GM18870 (cell line): Measurements from ENCODE around the gene ARHGAP10.
"Not testable (repeated sequence)": the region's sequence is repeated elsewhere in the genome, so short reads cannot be mapped to it uniquely, and the experiment has no call there.

Experiments
- ATAC-seq: cut with Tn5 transposase; IDR thresholded peaks from one replicate; pipeline ENCODE4 v1.9.1; 2021; ENCODE audit warnings: moderate library complexity; ENCODE audit not compliant: unreplicated experiment

The ARHGAP10 gene

GRCh38 chr4:148081267-148081666, 349.4 kb downstream of the ARHGAP10 start:
- ATAC-seq, result no peak

- no peak for ATAC-seq
Observed at GRCh38 chr4:148081745-148082144, 349.9 kb downstream of the ARHGAP10 start.

DNA sequence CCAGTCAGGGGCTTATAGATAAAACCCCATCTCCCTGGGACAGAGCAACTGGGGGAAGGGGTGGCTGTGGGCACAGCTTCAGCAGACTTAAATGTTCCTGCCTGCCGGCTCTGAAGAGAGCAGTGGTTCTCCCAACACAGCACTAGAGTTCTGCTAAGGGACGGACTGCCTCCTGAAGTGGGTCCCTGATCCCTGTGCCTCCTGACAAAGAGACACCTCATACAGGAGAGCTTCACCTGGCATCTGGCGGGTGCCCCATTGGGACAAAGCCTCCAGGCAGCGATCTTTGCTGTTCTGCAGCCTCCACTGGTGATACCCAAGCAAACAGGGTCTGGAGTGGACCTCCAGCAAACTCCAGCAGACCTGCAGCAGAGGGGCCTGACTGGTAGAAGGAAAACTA, 351.2 kb downstream of the ARHGAP10 start:
- ATAC-seq, result not testable (repeated sequence)

DNA sequence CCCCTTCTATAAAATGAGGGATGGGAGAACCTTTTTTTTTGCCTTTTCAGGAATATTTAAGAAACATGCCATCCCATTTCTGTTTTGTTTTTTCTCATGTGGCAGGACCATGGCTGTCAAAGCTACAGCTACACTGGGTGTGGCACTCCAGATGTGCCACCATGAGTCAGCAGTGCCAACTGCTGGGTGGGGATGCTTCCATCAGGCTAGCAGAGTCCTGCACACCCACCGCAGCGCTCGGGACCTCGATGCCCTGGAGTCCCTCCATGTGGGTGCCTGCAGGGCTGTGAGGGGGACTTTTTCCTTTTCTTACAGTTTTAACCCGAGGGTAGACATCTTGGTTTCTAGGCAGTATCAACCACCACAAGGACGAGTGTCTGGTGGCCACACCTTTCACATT, 357.7 kb downstream of the ARHGAP10 start:
- ATAC-seq, result no peak

DNA sequence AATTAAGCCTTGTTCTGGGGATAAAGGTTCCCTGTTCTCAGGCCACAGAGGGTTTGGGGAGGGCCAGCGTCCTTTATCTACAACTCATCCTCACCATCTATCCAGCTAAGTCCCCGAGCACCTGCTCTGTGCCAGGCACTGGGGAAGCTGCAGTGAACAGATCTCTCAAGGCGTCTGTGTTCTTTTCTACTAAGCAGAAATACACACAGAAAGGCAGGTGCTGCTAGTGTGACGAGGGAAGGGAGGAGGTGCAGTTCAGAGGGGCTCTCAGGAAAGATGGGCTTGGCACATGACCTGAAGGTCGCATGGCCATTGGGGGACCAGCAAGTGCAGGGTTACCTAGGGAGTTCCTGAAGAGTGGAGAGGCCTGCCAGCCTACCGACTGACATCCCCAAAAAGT, 358.1 kb downstream of the ARHGAP10 start:
- no peak for ATAC-seq

- ATAC-seq, result no peak
Observed at GRCh38 chr4:148090503-148091476, 358.9 kb downstream of the ARHGAP10 start.

- no peak for ATAC-seq
Observed at GRCh38 chr4:148091896-148092295, 360.0 kb downstream of the ARHGAP10 start.

DNA sequence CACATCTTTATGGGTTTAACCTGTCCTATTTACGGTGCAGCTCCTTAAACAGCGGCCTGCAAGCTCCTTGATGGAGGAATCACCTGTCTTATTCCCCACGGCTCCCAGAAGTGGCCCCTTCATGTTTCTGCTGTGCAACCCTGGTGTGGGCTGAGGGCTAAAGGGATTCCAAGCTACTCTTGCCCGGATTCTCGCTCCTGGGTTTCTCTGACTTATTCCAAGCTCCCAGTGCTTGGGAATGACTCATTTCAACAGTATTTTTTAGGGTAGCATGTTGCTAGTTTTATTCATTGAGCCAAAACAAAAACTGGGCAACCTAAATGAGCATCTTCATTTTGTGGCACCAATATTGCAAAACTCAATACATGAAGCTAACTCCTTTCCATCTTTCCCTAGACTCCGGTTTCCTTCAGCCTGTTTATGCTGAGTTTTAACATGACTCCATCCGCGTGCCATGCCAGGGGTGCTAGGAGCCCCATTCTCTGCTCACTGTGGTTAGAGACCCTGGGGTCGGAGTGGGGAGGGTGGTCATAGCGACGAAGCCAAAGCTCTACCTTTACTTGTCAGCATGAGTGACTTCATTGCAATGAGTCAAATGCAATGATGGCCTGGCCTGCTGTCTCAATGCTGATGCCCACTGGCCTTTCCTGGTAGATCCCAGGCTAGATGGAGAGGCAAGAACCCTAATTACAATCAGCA, 360.6 kb downstream of the ARHGAP10 start:
- ATAC-seq, result no peak

GRCh38 chr4:148093065-148093464, 361.2 kb downstream of the ARHGAP10 start:
- ATAC-seq, result no peak

- no peak for ATAC-seq
Observed at GRCh38 chr4:148094149-148094548, 362.3 kb downstream of the ARHGAP10 start.

DNA sequence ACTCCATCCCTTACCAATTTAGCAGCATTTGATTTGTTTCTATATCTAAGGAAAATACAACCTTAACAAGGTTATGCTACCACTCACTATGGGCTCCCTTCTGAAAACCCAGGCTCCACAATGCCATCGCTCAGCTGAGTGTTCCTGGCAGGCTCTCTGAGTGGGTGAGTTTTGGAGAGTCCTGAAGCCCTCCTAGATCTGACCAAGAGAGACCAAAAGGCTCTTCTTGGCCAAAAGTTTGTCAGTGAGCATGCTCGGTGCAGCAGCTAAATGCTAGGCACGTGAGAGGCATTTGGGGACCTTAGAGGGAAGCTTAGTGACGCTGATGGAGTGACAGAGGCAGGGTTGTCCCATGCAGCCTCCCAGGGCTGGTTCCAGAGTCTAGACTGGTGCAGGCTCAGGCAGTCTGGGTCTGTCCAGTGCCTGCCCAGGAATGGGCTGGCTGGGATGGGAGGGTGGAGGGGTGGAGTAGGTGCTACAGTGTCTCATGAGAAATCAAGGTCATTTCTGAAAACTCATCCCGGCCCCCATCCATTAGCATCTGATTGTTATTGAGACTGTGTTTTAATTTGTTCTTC, 363.5 kb downstream of the ARHGAP10 start:
- no peak for ATAC-seq

DNA sequence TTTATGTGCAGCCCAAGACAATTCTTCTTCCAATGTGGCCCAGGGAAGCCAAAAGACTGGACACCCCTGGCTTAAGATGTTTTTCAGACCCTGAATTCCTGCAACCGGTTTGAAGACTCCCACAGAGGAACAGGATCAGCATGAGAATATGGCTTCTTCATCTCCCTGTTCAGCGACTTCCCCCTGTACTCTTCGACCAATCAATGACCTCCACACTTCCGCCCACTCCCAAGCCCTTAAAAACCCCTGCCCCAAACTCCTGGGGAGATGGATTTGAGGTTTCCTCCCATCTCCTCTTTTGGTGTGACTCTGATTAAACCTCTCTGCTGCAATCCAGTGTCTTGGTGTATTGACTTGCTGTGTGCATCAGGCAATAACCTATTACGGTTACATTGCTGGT, 365.9 kb downstream of the ARHGAP10 start:
- no peak for ATAC-seq

GRCh38 chr4:148101235-148101634, 369.3 kb downstream of the ARHGAP10 start:
- no peak for ATAC-seq

- no peak for ATAC-seq
Observed at GRCh38 chr4:148101790-148102189, 369.9 kb downstream of the ARHGAP10 start.

GRCh38 chr4:148103597-148104355, 371.9 kb downstream of the ARHGAP10 start:
- ATAC-seq, result no peak

DNA sequence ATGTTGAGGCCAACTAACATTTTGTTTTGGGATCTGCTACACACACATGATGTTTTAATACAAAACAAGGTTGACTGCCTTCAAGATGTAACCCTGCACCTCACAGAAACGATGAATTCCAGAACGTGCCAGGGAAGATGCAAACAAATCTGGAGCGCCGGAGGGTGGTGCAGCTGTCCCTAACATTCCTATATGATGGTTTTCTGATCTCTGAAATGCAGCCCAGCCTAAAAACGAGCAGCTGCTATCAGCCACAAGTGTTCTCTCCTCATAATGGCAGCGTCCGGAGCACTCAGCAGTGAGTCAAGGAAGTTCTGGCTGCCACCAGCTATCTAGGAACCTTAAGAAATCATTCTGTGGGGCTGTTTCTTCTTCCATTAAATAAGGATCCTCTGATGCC, 376.9 kb downstream of the ARHGAP10 start:
- no peak for ATAC-seq

DNA sequence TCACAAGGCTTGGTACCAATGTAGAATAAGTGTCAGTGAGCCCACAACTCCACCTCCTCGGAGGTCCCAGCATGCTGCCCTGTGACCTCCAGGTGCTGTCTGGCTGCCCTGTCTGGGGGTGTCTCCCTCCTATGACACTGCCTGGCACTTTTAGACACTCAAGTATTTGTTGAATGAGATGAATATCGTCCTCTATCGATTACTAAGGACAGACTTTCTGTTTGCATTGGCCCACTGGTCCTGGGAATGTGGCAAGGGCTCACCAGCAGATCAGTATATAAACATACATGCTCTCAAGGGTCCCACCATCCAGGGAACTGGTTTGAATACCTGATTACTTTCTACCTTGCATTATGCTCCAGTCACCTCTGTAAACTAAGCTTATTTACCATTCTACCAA, 377.3 kb downstream of the ARHGAP10 start:
- ATAC-seq, result no peak

GRCh38 chr4:148110169-148110568, 378.3 kb downstream of the ARHGAP10 start:
- no peak for ATAC-seq

DNA sequence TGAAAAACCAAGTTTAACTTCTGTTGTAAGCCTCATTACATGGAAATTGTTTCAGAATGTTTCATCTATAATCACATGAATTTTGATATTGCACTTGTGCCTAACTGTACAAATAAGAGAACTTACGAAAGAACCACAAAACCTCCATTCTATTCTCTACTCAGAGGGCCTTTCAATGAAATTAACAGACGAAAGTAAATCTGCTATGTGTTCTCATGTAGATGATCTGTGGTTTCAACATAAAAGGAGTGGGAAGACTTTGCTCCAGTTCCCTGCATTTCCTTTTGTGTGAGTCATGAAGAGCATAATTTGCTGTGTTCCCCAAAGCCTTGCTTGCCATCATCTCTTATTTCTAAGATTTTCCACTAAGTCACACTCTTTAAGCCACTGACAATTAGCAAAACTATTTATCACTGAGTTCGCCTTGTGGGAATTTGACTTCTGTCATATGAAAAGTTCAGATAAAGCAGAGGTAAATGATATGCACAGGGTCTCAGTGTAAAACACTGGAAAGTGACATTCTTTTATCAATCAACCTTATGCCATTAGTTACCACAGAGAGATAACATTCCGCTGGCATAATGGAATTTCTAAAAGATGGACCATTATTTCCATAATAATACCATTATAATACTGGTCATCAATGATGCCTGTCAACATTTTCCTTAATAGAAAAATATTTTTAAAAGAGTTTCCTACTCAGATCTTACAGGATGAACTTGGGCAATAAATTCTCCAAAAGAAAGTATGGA, 380.5 kb downstream of the ARHGAP10 start:
- ATAC-seq, result no peak

GRCh38 chr4:148114436-148114835, 382.5 kb downstream of the ARHGAP10 start:
- ATAC-seq, result no peak
